SKM-1 treated with dmso at 0.1 percent for 144 hours (cell line): ENCODE results near the gene ARSB.
"Not testable (repeated sequence)": the region's sequence is repeated elsewhere in the genome, so short reads cannot be mapped to it uniquely, and the experiment has no call there.

Experiments used
- DNase-seq: peaks from one replicate; lab custom pipeline; 2025; ENCODE audit not compliant: unreplicated experiment; lab: John Stamatoyannopoulos, UW

The ARSB gene

GRCh38 chr5:78997090-78997489, 12.0 kb upstream of the ARSB start:
- DNase-seq = no peak

- no peak for DNase-seq
Observed at GRCh38 chr5:78995521-78996007, 10.5 kb upstream of the ARSB start.

- no peak for DNase-seq
Observed at GRCh38 chr5:78993165-78993564, 8.1 kb upstream of the ARSB start.

GRCh38 chr5:78992146-78992545, 7.0 kb upstream of the ARSB start:
- DNase-seq = peak; percentile 64

- no peak for DNase-seq
Observed at GRCh38 chr5:78989080-78989479, 4.0 kb upstream of the ARSB start.

- peak; percentile 55 for DNase-seq
Observed at GRCh38 chr5:78985725-78986223, 664 bp upstream of the ARSB start.

- DNase-seq = peak; percentile 65
Observed at GRCh38 chr5:78984439-78985115, 533 bp downstream of the ARSB start.

GRCh38 chr5:78983601-78984438, 1.3 kb downstream of the ARSB start:
- peak; percentile 21 for DNase-seq

GRCh38 chr5:78983194-78983593, 1.9 kb downstream of the ARSB start:
- not testable (repeated sequence) for DNase-seq

GRCh38 chr5:78979909-78980308, 5.2 kb downstream of the ARSB start:
- DNase-seq = peak; percentile 64

GRCh38 chr5:78979117-78979742, 5.9 kb downstream of the ARSB start:
- no peak for DNase-seq

- DNase-seq = no peak
Observed at GRCh38 chr5:78975035-78975434, 10.1 kb downstream of the ARSB start.

- DNase-seq = no peak
Observed at GRCh38 chr5:78974601-78975000, 10.5 kb downstream of the ARSB start.

GRCh38 chr5:78974011-78974410, 11.1 kb downstream of the ARSB start:
- no peak for DNase-seq

- DNase-seq = no peak
Observed at GRCh38 chr5:78972654-78973428, 12.3 kb downstream of the ARSB start.

GRCh38 chr5:78971998-78972397, 13.1 kb downstream of the ARSB start:
- DNase-seq = no peak

GRCh38 chr5:78968781-78969180, 16.3 kb downstream of the ARSB start:
- no peak for DNase-seq

GRCh38 chr5:78964889-78965288, 20.2 kb downstream of the ARSB start:
- peak; percentile 16 for DNase-seq

- DNase-seq = no peak
Observed at GRCh38 chr5:78961743-78962142, 23.4 kb downstream of the ARSB start.

GRCh38 chr5:78959767-78960166, 25.3 kb downstream of the ARSB start:
- no peak for DNase-seq
